Heart right ventricle (tissue), 16 donors: ENCODE results near the gene HIVEP2. TPM values are rescaled to one million over a fixed set of nuclear protein-coding genes. Genes with fewer than 3 reads are reported as not detected.

ENCODE experiments used
- ATAC-seq, 8 donors: fragments of 200-7000 bp; cut with Tn5 transposase; one replicate each; pipeline ENCODE4 v1.9.1; 2020; ENCODE audit warnings: mild to moderate bottlenecking in 8 of 8, moderate library complexity in 8 of 8, moderate number of reproducible peaks in 1 of 8
- DNase-seq, 2 donors: peaks; one replicate each; pipeline ENCODE4 v3.0.0-alpha.2; 2020
- H3K27ac ChIP-seq, 10 donors: fragments of 200-600 bp; sonication (generic) in 2 of 10; one replicate each; pipeline versions ENCODE4 v1.5.0 to v1.8.0; 2020 to 2022; ENCODE audit warnings: mild to moderate bottlenecking in 3 of 10
- H3K27me3 ChIP-seq, 7 donors: fragments of 200-600 bp; one replicate each; pipeline ENCODE4 v1.8.0; 2021 to 2022; ENCODE audit warnings: mild to moderate bottlenecking in 2 of 7
- H3K36me3 ChIP-seq, 9 donors: fragments of 200-600 bp; sonication (generic) in 1 of 9; one replicate each; pipeline versions ENCODE4 v1.5.0 to v1.8.0; 2020 to 2022; ENCODE audit warnings: mild to moderate bottlenecking in 2 of 9
- H3K4me1 ChIP-seq, 9 donors: fragments of 200-600 bp; sonication (generic) in 1 of 9; one replicate each; pipeline versions ENCODE4 v1.5.0 to v1.8.0; 2020 to 2022; ENCODE audit warnings: mild to moderate bottlenecking in 4 of 9
- H3K4me3 ChIP-seq, 10 donors: fragments of 200-600 bp; sonication (generic) in 2 of 10; one replicate each; pipeline versions ENCODE4 v1.5.0 to v1.8.0; 2020 to 2022; ENCODE audit warnings: mild to moderate bottlenecking in 7 of 10, moderate library complexity in 2 of 10
- H3K9me3 ChIP-seq, 11 donors: fragments of 200-600 bp in 10 of 11; sonication (generic) in 2 of 11; one replicate each; pipeline versions ENCODE4 v1.5.0 to v1.8.0; 2013 to 2022; ENCODE audit warnings: mild to moderate bottlenecking in 2 of 11, control low read depth in 1 of 11, moderate library complexity in 1 of 11
- WGBS, 2 donors: extraction: QIAGEN DNeasy Blood & Tissue Kit; methylation state at CpG; one replicate each; pipeline ENCODE4 v1.1.7; 2013; ENCODE audit warnings: inconsistent platforms in 1 of 2; 5-methylcytosine and 5-hydroxymethylcytosine counted together
- intact Hi-C, 10 donors: fragments of 100-400 bp; cut with DNase I; formaldehyde crosslinking; loops; one replicate each; pipeline versions ENCODE4 v1.11.1 to v1.14.2; 2022
- polyA plus RNA-seq, 2 donors: library from polyadenylated mRNA; stranded (reverse); fragments of 200-250 nt; gene quantifications; one replicate each; pipeline ENCODE4 v1.2.3, GENCODE V29; 2013
- total RNA-seq, 10 donors: library from RNA; stranded (reverse); fragmentation: NEBNext Ultra II Directional in 3 of 10; extraction: Animal tissue kit (Norgen Biotek cat#: 25700) in 3 of 10; gene quantifications; one replicate each; pipeline versions ENCODE4 v1.2.1 to v1.2.4, GENCODE V29; 2021 to 2023
- TF ChIP-seq, protein P1 (sequence below), 9 donors: fragments of 200-600 bp; sonication (generic) in 2 of 9; IDR thresholded peaks; one replicate each; pipeline versions ENCODE4 v1.5.0 to v1.8.0; 2021 to 2022; ENCODE audit warnings: antibody characterized with exemption in 9 of 9, mild to moderate bottlenecking in 5 of 9, moderate library complexity in 1 of 9
- donor health status: Arrhythmogenic right ventricular cardiomyopathy.
- donor health status: ischemic (EF 13 %, LVEDD 7.1; RV severe dilation, severe dysfunction).
- donor health status: healthy with polysubstance abuse.
- donor health status: DM: no; HTN: yes; CAD: no.
- donor health status: DM: no; HTN: no; CAD: no.
- donor health status: ischemic (EF 25% LVEDD 6.9; RV normal size, moderate dysfunction).
- donor health status: ischemic (EF 25% LVEDD 5.7; RV mildly dilated, moderate dysfunction).
- donor health status: healthy.
- donor health status: DM: yes; HTN: yes; CAD: no.
- donor health status: Ischemic cardiomyopathy.
- donor health status: ischemic (EF 35%, LVEDD 5.7; RV mildly dilated, moderate dysfunction).
- donor health status: nonischemic (EF 11% LVEDD 7.7; RV severe dilation, severe dysfunction).
- donor health status: DM: yes; HTN: yes; CAD: no.
- donor health status: PGD.
- donor health status: ischemic (EF 29% LVEDD 5.4; RV normal size, mild dysfunction).
- donor health status: nonischemic (EF 23%, LVEDD 6.1; RV moderate dilation, normal function).

Gene HIVEP2
- total and polyA plus RNA-seq, 12 donors: 2.1 to 31.6 (median 21.2) TPM

DNA sequence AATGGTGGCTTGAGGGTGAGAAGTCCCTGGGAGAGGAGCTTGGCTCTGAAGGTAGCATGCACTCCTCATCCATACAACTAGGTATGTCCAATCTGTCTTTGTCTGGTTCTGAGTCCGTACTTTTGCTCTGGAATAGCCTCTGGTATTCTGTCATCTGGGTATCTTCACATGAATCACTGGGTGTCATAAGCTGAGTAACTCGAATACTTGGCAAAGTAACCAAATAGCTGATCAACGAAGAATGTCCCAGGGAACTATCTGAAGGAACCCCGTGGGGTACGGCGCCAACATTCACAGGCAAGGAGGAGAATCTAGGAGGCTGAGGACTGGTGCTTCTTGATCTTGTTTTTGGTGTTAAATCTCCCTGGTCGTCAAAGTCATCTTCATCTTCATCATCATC is 184.8 kb downstream of the HIVEP2 start:
- Histone ChIP-seq H3K4me1 (peaks cover 0 to 31% (median 6%) of the 10 kb centered on the region in 9 donors), H3K27me3 (no peaks in the 10 kb centered on the region), H3K9me3 (no peaks in the 10 kb centered on the region), H3K4me3 (no peak overlapping the region), H3K27ac (no peak overlapping the region), H3K36me3 (peaks cover 0 to 91% (median 26%) of the 10 kb centered on the region in 9 donors)
- DNase-seq (no peak), ATAC-seq (no peak)
- intact Hi-C loops: loop anchor here in 2 of 10 donors (5.0 to 10.0 kb wide), 2 partner anchors 125 to 127 kb away; no protein-coding TSS in a partner anchor
- WGBS, 2 donors: 85 to 93% methylated on average over 7 of the region's 7 CpGs
- TF ChIP-seq, protein P1, sequence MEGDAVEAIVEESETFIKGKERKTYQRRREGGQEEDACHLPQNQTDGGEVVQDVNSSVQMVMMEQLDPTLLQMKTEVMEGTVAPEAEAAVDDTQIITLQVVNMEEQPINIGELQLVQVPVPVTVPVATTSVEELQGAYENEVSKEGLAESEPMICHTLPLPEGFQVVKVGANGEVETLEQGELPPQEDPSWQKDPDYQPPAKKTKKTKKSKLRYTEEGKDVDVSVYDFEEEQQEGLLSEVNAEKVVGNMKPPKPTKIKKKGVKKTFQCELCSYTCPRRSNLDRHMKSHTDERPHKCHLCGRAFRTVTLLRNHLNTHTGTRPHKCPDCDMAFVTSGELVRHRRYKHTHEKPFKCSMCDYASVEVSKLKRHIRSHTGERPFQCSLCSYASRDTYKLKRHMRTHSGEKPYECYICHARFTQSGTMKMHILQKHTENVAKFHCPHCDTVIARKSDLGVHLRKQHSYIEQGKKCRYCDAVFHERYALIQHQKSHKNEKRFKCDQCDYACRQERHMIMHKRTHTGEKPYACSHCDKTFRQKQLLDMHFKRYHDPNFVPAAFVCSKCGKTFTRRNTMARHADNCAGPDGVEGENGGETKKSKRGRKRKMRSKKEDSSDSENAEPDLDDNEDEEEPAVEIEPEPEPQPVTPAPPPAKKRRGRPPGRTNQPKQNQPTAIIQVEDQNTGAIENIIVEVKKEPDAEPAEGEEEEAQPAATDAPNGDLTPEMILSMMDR (IDR thresholded peaks at IDR 0.05): no peak

GRCh38 chr6:142758629-142759025 is 186.3 kb downstream of the HIVEP2 start:
- DNase-seq (no peak), ATAC-seq (no peak)
- TF ChIP-seq, protein P1 (IDR thresholded peaks at IDR 0.05): no peak
- peak overlapping the region in 1 of 10 donors; percentile 14 for H3K27ac ChIP-seq
- WGBS, 2 donors: 73 to 83% methylated on average over 4 of the region's 4 CpGs
- H3K4me3 ChIP-seq: no peak overlapping the region
- no peaks in the 10 kb centered on the region for H3K9me3 ChIP-seq
- intact Hi-C loops: loop anchor here in 4 of 10 donors (5.0 to 10.0 kb wide), 2 partner anchors 184 to 186 kb away; partner anchors contain the start of gene HIVEP2 (in 3 of the 4)
- H3K27me3 ChIP-seq: no peaks in the 10 kb centered on the region
- peaks cover 0 to 31% (median 6%) of the 10 kb centered on the region in 9 donors for H3K4me1 ChIP-seq
- H3K36me3 ChIP-seq: peaks cover 0 to 92% (median 26%) of the 10 kb centered on the region in 9 donors

DNA sequence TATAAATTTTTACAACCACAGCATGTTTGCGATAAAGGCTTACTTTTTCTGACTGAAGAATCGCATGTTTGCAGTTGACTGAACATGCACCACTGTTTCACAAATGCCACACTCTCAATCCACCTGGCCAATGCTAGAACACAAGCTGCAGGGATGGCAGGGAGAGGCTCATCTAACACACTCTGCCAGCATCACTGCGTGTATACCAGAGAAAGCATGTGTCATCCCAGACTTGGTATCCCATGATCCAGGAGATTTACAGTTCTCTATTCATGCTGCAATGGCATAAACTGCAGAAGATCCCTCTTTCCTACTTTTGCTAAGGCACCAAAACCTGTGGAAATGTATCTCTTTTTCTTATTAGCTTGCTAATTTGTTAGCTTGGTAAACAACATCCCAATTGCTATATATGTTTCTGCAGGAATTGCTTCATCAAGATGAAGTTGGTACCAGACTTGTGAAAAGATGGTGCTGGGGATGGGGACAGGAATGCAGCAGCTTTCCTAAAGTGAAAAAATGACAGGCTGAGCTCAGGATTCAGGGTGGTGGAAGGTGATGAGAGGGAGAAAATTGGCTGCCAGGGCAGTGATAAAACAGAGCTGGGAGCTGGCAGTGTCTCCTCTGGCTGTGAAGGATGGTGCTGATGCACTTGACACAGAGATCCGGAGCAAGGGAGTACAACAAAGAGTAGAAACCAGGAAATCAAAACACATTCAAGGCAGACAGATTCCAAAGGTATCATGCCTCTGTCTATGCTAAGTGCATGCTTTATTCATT is 186.9 kb downstream of the HIVEP2 start:
- Histone ChIP-seq H3K27ac (peak overlapping the region in 1 of 10 donors; percentile 14), H3K4me1 (peaks cover 0 to 25% (median 6%) of the 10 kb centered on the region in 9 donors), H3K9me3 (no peaks in the 10 kb centered on the region), H3K4me3 (no peak overlapping the region), H3K36me3 (peaks cover 0 to 92% (median 29%) of the 10 kb centered on the region in 9 donors), H3K27me3 (no peaks in the 10 kb centered on the region)
- no peak for DNase-seq
- intact Hi-C loops: loop anchor here in 4 of 10 donors (5.0 to 10.0 kb wide), 2 partner anchors 184 to 187 kb away; partner anchors contain the start of gene HIVEP2 (in 3 of the 4)
- ATAC-seq: peak; percentile 25 to 81 (median 67)
- 81 to 85% methylated on average over 4 of the region's 4 CpGs for WGBS, 2 donors
- TF ChIP-seq, protein P1 (IDR thresholded peaks at IDR 0.05): no peak

DNA sequence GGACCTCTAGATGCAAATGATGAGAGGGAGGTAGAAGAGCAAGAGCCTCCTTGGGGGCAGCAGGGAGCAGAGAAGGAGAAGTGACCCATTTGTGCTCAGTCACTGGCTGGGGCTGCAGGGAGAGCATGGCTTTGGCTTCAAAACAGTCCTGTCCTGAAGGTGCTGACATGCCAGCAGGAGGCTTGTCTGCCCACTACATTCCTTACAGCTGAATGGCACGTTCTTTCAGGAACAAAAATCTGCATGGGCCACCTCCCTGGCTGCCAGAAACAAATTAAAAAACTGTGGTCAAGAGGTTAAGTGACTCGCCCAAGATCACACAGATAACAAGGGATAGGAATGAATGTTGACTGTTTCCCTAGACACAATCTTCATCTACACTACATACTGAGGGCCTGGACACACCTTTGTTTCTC is 188.8 kb downstream of the HIVEP2 start:
- DNase-seq (no peak), ATAC-seq (peak in 5 of 8 donors; percentile 62 to 72 (median 69))
- intact Hi-C loops: loop anchor here in 4 of 10 donors (5.0 to 10.0 kb wide), 2 partner anchors 186 to 189 kb away; partner anchors contain the start of gene HIVEP2 (in 3 of the 4)
- peaks cover 0 to 19% (median 0%) of the 10 kb centered on the region in 9 donors for H3K4me1 ChIP-seq
- no peaks in the 10 kb centered on the region for H3K9me3 ChIP-seq
- H3K4me3 ChIP-seq: no peak overlapping the region
- H3K36me3 ChIP-seq: peaks cover 0 to 86% (median 29%) of the 10 kb centered on the region in 9 donors
- 44 to 47% methylated on average over 2 of the region's 2 CpGs for WGBS, 2 donors
- H3K27ac ChIP-seq: no peak overlapping the region
- H3K27me3 ChIP-seq: no peaks in the 10 kb centered on the region
- TF ChIP-seq, protein P1 (IDR thresholded peaks at IDR 0.05): peak in 1 of 9 donors; percentile 9
